IPS-18c (cell line): ENCODE data around the gene GPR156.
"Not testable (repeated sequence)": the region's sequence is repeated elsewhere in the genome, so short reads cannot be mapped to it uniquely, and the experiment has no call there.

Source experiments
- H3K4me3 ChIP-seq: 2 replicates; pipeline ENCODE4 v1.7.0; 2013; ENCODE audit warnings: low read depth, mild to moderate bottlenecking, low read length, moderate library complexity; ENCODE audit not compliant: insufficient read depth
- H3K9me3 ChIP-seq: one replicate; pipeline ENCODE4 v1.6.1; 2013; ENCODE audit warnings: mild to moderate bottlenecking, low read length, moderate library complexity; ENCODE audit not compliant: control insufficient read depth, insufficient read depth

GPR156 gene

DNA sequence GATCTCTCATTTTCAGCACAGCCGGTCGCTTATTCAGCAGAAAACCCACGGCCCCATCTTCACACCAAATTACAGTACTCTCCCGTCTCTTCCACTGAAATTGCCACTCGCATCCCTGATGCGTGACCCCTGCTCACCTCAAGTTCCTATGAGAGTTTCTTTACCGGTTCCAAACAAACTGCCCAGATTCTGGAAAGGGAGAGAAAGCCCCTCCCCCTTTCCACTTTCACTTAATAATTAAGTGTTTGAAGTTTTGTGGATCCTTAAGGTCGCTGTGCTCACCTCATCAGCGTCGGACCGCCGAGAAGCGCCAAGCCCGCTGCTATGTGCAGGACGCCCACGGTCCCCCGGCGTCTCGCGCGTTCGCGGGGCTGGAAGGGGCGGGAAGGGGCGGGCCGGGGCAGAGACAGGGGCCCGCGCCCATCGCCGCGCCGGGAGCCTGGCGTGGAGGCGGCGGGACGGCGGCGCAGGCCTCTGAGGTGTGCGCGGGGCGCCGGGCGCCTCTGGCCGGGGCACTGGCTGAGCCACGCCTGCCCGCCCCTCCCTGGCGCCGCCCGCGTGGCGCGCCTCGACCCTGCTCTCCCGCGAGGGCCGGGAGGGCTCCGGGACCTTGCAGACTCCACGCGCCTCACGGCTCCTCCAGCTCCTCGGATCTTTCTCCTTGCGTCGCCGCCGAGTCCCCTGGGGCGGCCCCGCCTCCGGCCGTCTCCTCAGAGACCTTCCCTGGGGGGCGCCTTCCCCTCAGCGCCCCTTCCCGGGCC, at the start of gene GPR156:
GPR156 (minus strand) TSS at position 476 of the 761 bp plus-strand sequence. CDS start 41,124 bp downstream, outside the sequence.
- H3K4me3 ChIP-seq: peak within 1 kb of the TSS; percentile 51
- H3K9me3 ChIP-seq: no peaks in the 10 kb centered on the region

DNA sequence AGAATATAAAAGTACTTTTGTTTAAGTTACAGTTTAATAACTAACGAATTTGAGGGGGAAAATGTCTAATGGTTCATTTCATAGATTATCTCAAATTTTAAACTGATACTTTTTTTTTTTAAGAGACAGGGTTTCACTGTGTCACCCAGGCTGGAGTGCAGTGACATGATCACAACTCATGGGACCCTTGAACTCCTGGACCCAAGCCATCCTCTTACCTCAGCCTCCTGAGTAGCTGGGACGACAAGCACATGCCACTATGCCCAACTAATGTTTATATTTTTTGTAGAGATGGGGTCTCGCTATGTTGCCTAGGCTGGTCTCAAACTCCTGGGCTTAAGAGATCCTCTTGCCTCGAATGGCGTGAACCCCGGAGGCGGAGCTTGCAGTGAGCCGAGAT, 47.6 kb upstream of the GPR156 start:
- Histone ChIP-seq H3K4me3 (no peak overlapping the region), H3K9me3 (no peaks in the 10 kb centered on the region)

DNA sequence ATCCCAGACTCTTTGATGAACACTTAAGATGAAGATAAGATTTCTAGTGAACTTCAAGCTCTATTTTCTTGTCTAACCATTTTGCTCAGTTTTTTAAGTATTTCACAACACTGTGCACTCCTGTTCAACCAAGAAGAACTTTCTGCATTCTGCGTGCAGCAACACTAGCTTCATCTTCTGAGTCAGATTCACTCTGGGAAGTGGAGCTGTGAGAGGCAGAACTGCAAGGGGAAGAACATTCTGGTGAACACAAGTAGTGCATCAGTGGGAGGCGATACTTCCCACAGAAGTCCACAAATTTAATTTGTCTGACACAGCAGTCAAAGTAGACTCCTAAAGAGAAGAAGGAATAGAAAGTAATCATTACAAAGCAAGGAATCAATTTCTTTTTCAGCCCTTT, 46.1 kb upstream of the GPR156 start:
- no peak overlapping the region for H3K4me3 ChIP-seq

DNA sequence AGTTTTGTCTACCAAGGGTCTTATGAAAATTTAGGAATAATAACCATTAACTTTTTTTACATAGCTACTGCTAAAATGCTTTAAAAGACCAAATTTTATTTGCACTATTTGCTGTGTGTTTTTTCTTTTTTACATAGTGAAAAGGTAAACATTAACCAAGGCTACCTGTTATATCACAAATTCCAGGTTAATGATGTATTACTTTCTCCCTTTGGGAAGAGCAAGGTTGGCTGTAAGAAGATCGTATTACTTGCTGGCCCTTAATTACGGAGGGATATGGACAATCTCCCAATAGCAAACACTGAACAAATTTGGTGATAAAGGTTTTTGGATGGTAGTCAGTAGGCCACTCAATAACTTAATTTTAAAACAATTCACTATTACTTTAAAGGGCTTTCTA, 41.8 kb upstream of the GPR156 start:
- Histone ChIP-seq H3K9me3 (no peaks in the 10 kb centered on the region), H3K4me3 (no peak overlapping the region)

More for the DNA sequence above, 46.1 kb upstream of the GPR156 start:
- H3K9me3 ChIP-seq: no peaks in the 10 kb centered on the region

DNA sequence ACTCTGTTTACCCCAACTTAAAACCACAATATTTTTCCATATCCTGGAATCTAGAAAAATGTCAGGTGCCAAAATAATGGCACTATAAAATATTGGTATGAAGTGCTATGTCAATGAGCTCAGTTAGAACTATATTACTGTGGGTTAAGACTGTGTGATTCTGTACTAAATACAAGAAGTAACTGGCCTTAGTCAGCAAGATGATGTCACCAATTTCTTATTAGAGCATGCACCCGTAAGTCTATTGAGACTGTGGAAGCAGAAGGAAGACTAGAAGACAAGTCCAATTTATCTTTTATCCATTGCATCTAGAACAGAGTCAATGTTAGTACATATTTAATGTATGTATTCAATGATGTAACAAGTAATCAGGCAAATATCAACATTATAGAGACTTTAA, 39.2 kb upstream of the GPR156 start:
- Histone ChIP-seq H3K4me3 (no peak overlapping the region), H3K9me3 (no peaks in the 10 kb centered on the region)

DNA sequence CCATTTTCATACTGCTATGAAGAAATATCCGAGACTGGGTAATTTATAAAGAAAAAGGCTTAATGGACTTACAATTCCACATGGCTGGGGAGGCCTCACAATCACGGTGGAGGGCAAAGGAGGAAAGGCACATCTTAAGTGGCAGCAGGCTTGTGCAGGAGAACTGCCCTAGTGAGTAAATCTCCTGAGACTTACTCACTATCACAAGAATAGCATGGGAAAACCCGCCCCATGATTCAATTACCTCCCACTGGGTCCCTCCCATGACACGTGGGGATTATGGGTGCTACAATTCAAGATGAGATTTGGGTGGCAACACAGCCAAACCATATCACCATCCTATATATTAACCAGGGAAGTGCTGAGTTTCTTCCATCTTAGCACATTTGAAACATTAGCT, 38.7 kb upstream of the GPR156 start:
- H3K4me3 ChIP-seq: not testable (repeated sequence)

DNA sequence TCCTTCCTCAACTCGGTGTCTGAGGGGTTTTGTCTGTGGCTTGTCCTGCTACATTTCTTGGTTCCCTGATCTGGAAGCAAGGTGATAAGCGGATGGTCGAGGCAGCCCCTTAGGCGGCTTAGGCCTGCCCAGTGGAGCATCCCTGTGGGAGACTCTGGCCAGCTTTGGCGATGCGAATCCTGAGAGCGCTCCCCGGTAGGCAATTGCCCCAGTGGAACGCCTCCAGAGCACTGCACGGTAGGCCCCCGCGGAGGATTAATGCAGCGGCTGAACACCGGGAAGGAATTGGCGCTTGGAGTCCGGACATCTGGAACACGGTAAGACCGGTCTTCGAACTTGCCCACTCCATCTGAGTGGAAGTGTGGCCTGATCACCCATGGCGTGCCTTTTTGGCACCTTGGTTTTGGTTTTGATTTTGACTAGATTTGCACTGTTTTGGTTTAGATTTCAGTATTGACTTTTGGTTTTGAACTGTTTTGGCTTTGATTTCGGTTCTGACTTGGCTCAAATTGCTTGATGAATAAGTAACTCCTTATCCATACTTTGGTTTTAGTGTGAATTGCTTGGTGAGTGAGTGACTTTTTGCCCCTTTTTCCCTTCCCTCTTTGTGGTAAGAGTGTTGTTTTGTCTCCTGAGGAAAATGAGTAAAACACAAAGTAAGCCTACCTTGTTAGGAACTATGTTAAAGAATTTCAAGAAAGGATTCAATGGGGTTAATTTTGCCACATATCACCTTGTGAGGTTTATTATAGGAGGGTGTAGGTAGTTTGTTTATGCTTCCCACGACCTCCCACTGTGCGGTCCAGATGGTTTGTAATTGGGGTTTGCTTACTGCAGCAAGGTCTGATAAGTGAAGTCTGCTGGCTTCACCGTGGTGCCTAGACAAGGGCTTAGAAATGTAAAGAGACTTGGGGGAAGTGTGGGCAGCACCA, 27.1 kb upstream of the GPR156 start:
- peaks cover 2% of the 10 kb centered on the region for H3K9me3 ChIP-seq
- no peak overlapping the region for H3K4me3 ChIP-seq

More for the DNA sequence above, 38.7 kb upstream of the GPR156 start:
- not testable (repeated sequence) for H3K9me3 ChIP-seq

DNA sequence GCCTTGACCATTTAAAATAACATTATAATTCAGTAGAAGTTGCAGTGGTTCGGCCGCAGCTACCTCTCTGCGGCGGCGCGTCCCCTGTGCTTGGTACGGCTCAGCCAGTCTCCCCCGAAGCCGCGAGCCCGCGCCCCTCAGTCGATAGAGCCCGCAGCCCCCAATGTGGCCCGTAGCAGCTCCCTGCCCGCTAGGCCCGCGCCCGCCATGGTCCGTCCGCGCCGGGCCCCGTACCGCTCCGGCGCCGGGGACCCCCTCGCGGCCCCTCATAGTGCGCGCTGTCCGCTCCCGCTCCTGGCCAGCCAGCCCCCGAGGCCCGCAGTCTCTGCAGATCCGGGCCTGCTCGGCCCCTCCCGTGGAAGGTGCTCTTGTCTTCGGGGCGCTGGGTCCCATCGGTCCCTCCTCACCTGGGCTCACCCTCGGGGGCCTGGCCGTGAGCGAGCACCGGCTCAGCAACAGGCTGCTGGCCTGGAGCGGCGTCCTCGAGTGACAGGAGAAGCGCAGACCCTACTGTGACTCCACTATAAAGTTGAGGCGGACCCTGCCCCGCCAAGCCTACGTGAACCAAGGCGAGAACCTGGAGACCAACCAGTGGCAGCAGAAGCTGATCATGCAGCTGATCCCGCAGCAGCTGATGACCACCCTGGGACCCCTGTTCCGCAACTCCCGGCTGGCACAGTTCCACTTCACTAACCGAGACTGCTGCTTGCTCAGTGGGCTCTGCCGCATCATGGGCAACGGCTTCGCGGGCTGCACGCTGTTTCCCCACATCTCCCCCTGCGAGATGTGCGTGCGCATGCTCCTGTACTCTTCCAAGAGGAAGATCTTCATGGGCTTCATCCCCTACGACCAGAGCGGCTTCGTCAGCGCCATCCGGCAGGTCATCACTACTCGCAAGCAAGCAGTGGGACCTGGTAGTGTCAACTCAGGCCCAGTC, 21.8 kb upstream of the GPR156 start:
- Histone ChIP-seq H3K9me3 (peaks cover 2% of the 10 kb centered on the region), H3K4me3 (no peak overlapping the region)

DNA sequence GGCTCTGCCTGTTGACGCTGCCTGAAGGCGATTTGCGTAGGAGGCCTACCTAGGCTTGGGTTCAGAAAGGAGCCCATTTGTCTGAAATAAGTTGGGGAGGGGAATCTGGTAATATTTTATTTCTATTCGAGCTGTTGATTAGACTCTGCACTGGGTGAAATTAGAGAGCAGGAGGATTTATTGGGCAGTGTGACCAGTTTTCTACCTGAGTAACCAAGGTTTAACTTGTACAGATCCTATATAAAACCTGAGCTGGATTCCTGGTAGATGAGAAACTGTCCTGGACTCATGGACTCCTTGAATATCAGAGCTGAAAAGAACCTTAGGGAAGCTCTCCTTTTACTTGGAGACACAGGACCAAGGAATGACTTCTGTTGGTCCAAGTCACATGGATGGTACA, 19.6 kb upstream of the GPR156 start:
- H3K9me3 ChIP-seq: no peaks in the 10 kb centered on the region
- no peak overlapping the region for H3K4me3 ChIP-seq

DNA sequence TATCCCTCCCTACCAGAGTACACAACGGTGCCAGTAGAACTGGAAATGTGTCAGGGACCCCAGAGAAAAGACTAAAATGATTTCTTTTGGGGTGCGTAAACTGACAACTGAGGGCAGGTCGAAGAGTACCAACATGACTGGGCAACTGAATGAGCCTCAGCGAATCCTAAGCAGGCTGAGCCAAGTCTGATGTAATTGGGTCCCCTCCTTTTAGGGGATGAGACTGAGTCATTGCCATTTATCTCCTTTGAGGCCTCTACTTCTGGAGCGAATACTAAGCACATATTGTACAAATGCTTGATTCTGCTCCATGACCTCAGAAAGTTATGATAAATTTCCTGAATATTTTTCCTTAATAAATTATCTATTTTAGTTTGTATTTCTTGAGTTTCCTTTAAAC, 17.3 kb upstream of the GPR156 start:
- no peak overlapping the region for H3K4me3 ChIP-seq
- no peaks in the 10 kb centered on the region for H3K9me3 ChIP-seq

DNA sequence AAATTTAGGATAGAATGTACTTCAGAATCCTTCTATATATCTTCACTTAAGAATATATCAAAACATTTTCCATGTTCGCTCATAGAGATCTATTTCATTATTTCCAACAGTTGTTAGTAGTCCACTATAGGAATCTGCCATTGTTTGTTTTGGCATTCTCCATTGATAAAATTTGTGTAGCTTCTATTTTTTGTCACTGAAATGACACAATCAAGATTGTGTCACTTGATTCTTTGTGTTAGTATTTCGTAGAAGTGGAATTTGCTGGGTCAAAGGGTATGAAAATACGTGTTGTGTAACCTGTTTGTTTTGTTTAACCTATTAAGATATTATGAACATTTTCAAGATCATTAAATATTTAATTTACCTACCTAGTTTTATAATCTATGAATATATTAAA, 15.9 kb upstream of the GPR156 start:
- no peaks in the 10 kb centered on the region for H3K9me3 ChIP-seq

DNA sequence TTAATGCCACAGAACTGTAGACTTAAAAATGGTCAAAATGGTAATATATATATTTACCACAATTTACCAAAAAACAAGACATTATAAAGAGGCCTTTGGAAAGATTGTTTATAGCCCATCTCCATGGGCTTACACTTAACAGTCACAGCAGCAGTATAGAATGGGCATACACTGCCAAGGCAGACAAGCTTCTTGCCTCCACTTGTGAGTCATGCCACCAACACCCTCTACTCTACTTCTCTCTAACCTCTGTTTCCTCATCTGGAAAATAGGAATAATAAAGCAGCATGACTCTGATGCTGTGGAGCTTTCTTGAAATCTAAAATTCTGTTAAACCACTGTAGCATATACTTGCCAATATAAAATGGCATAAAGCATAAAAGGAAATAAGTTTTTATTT, 14.4 kb upstream of the GPR156 start:
- H3K9me3 ChIP-seq: no peaks in the 10 kb centered on the region
- no peak overlapping the region for H3K4me3 ChIP-seq

More for the DNA sequence above, 15.9 kb upstream of the GPR156 start:
- H3K4me3 ChIP-seq: no peak overlapping the region

DNA sequence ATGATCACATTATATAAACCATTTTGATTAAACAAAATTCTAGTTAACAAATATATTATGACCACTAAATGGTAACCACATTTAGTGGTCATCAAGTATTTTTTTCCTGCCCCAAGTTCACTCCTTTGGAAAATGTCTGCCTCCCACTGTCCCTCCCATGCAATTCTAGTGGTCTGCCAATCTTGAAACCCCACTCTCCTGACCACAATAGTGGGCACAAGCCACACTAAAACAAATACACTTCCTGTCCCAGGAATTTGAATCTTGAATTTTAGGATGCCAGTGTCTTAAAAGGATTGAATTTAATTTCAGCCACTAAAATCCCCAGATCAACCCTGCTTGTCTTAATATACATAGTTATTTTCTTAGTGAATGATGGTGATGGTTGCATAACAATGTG, 14.0 kb upstream of the GPR156 start:
- H3K4me3 ChIP-seq: no peak overlapping the region
- no peaks in the 10 kb centered on the region for H3K9me3 ChIP-seq

DNA sequence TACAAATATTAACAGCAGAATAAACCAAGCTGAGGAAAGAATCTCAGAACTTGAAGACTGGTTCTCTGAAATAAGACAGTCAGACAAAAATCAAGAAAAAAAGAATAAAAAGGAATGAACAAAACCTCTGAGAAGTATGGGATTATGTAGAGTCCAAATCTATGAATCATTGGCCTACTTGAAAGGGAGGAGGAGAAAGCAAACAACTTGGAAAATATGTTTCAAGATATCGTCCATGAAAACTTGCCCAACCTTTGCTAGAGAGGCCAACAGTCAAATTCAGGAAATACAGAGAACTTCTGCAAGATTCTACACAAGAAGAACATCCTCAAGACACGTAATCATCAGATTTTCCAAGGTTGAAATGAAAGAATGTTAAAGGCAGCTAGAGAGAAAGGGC, 6.5 kb upstream of the GPR156 start:
- H3K4me3 ChIP-seq, H3K9me3 ChIP-seq: not testable (repeated sequence)

DNA sequence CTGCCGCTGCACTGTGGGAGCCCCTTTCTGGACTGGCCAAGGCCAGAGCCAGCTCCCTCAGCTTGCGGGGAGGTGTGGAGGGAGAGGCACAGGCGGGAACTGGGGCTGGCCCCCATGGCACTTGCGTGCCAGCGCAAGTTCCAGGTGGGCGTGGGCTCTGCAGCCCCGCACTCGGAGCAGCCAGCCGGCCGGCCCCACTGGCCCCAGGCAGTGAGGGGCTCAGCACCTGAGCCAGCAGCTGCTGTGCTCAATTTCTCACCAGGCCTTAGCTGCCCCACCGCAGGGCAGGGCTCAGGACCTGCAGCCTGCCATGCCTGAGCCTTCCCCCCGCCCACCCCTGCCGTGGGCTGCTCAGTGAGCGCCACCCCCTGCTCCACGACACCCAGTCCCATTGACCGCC, 4.6 kb upstream of the GPR156 start:
- H3K9me3 ChIP-seq: peaks cover 4% of the 10 kb centered on the region
- H3K4me3 ChIP-seq: no peak overlapping the region

DNA sequence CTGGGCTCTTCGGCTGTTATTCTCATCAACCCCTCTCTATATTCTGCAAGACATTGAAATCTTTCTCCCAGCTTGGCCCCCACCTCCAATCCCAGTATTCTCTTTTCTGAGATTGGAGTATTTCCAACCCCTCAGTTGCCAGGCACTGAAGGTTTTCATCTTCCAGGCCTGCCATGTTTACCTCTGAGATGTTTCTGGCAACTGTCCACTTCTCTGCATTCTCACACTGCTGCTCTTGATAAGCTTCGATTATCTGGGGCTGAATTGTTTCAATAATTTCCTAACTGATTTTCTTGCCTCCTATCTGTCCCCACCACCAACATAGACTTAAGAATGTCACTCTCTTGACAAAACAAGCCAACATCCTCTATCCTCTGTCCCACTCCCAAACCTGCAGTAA, 1.4 kb upstream of the GPR156 start:
- no peak overlapping the region for H3K4me3 ChIP-seq
- H3K9me3 ChIP-seq: peaks cover 2% of the 10 kb centered on the region

DNA sequence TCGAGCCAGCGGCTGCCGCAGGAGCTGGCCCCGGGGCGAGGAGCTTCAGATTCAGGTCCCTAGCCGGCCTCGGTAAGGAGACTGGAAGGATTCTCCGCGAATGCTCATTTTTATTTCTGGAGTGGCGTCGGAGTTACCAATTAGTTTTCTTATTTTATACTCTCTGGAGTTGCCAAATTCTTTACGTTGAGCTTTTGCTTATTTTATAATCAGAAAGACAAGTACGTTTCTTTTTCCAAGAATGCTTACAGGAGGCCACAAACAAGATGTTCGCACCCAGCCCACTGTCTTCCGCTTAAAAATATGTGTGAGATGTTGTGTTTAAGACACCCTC, 453 bp upstream of the GPR156 start:
- peak overlapping the region; percentile 51 for H3K4me3 ChIP-seq
- peaks cover under 1% of the 10 kb centered on the region for H3K9me3 ChIP-seq
